ENCODE measurements around the gene TECPR2.

The TECPR2 gene

DNA sequence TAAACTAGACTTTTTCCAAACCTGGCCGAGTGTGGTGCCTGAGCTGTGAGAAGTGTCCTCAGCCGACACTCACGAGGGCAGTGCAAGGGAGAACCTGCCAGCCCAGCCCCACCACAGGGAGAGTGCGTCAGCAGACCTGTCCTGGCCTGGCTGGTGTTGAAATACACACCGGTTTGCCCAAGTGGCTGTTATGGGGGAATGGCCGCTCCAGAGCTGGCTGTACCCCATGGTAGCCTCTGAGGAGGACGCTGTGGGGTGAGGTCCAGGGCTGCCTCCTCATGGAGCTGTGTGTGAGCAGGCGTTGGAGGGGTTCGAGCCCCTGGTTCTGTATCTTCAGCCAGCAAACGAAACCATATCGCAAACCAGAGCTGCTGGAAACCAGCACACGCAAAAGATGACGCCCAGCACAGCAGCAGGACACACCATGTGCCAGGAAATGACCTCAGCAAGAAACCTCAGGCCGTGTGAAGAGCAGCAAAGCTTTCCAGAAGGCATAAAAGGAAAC lies 137.5 kb downstream of the TECPR2 start:
- no peak for DNase-seq

DNA sequence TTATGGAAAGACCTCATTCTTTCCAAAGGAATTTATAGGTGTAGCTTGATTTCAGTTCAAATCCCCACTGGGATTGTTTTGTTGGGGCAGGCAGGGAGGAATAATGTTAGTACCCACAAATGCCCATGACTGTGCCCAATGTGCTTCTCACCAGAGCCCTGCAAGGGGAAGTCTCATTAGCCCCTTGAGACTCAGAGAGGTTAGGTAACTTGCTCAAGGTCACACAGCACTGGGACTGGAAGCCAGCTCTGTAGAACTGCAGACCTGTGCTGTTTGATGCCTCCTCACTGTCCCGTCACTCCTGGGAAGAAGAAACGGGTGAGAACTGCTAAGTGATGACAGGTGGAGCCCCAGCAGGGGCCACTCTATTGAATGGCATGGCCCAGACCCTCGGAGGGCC lies 138.0 kb downstream of the TECPR2 start:
- DNase-seq, result no peak

DNA sequence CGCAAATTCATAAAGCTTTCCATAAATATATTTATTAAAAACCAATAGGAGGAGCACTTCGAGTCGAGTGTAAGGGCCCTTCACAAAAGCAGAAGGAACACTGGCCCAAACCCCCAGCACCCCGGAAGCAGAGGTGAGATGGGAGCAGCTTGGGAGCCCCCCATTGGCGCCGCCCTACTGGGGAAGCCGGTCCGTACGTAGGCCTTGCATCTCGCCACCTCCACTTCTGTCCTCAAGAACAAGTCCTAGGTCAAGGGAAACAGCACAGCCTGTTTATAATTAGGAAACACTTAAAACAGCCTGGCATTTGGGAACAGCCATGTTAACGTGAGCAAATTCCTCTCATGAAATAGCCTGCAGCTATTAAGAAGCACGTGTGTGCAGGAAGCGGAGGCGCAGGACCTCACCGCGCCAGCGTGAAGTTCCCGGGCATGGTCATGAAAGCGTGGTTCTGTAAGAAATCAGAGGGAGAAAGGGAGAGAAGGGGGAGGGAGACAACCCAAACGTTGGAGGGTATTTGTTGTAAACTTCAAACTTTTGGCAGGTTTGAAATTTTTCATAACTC lies 139.1 kb downstream of the TECPR2 start:
- no peak for DNase-seq

DNA sequence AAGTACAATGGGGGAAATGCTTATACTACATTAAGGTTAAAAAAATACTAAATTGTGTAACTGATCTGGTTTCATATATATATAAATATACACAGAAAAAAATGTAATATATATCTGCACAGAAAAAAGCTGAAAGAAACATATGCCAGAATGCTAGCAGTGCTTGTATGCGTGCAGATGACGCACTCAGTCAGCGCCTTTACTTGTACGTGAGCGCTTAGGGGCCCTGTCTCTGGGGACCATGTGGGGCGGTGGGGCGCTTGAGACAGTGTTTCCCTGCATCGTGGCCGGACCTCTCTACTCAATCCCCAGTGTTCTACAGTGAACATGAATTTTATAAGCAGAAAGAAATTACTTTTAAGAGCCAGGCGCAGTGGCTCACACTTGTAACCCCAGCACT lies 139.8 kb downstream of the TECPR2 start:
- no peak for DNase-seq

DNA sequence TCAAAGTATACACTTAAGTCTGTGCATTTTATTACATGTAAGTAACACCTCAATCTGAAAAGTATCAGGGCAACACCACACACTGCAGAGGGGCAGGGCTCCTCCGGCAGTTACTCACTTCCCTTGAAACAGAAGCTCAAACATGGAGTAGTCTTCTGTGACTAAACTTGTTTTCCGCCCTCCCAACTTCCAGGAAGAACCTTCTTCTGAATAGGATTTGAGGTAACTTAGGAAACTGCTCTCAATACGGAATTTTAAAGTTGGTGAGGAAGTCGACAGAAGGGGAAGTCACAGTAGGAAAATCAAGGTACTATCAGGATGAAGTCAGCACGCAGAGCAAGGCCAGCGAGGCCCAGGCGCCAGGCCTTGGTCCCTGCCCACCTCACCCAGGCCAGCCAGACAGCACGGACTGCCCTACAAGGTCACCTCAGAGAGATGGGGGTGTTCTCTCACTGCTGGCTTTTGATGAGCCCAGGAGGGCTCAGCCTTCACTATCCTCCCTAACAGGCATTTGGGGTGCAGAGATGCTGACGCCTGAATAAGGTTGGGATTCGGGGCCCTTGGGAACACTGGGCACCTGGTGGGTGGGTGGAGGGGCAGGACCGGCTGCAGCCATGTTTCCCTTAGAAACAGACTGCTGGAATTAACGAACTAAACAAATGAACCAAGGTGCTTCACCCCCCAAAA lies 141.0 kb downstream of the TECPR2 start:
- no peak for DNase-seq

DNA sequence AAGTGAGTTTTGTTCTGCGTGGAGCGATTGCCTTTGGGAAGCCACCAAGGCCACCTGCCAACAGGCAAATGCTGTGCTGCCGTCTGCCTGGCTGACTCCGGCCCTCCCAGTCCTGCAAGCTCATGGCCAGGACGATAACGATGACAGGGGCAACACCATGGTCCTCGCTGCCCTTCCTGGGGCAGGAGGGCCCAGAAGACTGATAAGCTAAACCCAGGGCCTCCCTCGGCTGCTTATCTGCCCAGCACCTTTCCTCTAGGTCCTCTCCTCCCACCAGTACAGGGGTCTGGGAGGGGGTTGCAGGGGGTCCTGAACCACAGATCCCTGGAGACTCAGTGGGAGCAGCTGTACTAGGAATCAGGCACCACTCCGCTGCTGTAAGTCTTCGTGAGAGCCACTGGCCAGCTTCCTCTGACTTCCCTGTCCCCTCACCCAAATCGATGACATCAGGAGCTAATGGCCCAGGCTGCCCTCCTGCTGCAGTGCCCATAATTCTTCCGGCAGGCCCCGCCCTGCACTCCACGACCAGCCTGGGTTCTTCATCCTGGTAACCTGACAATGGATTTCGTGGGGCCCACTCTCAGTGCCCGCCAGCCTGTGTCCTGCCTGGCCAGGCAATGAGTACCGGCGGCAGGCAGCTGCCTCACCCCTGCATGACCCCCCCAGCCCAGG lies 141.7 kb downstream of the TECPR2 start:
- no peak for DNase-seq

DNA sequence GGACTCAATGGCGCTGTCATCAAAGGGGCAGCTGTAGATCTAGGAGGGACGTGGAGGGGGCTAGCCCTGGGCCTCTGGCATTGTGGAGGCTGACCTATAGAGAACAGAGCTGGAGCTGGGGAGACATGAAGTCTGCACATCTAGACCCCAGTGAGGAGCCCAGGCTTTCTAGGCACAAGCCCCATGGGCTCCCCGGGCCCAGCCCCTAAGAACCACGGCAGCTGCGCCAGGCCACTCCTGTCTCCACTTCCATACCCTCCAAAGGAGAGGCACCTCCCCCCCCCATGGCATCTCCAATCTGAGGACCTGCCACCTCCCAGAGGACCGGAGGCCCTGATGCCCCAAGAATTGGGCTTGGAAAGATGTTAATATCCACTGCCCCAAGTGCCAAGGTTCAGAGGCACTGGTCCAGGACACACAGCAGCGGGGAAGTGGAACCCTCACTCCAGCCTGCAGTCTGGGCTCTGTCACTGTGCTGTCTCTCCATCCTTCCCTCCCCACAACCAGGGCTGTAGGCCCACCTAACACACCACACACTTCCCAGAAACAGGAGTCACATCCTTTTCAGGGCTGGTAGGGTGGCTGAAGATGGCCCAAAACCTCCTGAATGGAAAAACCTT lies 142.4 kb downstream of the TECPR2 start:
- DNase-seq, result no peak

DNA sequence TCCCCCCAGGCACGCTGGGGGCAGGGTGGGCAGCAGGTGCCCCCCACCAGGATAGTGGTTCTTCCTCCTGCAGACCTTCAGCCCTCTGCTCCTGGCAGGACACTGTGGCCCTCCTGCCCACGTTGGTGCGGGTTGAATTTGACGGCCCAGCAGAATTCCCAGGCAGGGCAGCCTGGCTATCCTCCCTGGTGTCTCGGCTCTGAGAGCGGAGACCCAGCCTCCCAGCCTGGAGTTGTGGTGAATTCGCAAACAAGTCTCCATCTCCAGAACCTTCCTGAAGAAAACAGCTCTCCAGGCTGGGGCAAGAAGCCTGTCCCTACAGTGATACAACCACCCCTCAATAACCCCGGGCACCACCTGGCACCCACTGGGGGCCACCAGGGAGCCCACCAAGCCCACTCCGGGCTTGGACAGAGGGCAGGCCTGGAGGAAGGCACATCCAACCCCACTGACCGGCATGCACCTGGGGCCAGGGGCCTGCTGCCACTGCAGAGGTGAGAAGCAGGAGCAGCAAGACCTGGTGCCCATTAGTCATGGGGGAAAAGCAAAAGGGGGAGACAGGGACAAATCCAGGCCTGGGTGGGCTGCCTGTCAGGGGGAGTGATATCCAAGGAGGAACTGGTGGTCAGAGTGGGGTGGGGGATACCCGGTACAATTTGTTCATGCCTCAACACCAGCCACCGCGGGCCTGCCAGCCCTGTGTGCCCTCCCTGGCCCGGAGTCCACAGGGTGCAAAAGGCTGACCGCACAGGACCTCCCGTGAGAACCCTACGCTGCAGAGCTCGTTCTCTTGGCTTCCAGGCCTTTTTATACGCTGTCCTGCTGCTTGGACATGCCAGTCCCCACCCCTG lies 143.3 kb downstream of the TECPR2 start:
- DNase-seq, result no peak

DNA sequence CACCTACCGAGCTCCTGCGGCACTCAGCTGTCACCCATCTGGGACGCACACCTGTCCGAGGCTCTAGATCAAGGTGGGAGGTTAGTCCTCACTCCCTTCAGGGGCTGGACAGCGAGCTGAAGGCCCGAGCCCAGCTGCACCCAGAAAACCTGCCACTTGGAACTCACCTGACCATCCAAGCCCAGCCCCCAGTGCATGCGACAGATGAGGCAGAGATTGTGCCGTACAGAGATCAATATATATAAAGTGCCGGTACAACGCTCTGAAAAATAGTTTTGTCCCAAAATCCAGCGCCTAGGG lies 143.8 kb downstream of the TECPR2 start:
- no peak for DNase-seq

DNA sequence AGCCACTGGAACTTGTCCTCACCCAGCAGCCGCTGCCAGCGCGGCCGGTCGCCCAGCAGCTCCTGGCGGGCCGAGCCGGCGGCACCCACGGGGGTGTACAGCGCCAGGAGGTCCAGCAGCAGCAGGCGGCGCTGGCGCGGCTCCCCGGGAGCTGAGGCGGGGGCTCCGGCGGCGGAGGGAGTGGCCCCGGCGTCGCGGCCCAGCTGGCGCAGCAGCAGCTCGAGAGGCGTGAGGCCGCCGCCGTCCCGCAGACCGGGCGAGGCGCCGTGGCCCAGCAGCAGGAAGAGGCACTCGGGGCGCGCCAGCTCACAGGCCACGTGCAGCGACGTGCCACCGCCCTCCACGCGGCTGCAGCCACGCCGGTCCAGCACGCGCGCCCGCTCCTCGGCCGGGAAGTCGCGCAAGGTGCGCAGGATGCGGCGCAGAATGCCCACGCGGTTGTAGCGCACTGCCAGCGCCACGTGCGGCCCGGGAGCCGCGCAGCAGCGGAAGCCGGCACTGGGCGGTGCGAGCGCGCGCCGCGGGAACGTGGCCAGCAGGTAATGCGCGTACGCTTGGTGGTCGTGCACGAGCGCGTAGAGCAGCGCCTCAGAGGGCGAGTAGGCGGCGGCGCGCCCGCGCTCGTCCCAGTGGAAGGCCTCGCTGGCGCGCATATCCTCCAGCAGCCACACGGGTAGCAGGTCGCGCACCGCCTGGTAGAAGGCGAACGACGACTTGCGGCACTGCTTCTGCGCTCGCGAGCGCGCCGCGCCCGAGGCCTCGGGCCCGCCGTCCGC lies 144.5 kb downstream of the TECPR2 start:
- DNase-seq, result peak; percentile 29 to 39

DNA sequence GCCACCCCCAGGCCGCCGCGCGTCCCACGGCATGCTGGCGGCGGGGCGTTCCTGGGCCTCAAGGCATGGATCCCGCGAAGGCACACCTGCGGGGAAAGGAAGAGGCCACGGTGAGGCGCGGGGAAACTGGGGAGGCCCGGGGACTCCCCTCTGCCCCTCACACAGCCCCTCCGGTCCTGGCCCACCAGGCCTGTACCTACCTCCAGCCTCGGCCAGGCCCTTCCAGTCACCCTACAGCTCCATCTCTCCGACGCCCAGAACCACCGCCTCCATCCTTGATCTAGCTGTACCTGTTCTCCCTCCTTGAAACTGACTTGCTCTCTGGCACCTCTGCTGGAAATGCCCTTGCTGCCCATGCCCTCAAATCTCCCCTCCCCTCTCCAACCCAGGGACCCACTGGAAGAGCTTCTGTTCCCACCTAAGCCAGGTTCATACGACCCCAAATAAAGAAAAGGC lies 145.1 kb downstream of the TECPR2 start:
- no peak for DNase-seq

DNA sequence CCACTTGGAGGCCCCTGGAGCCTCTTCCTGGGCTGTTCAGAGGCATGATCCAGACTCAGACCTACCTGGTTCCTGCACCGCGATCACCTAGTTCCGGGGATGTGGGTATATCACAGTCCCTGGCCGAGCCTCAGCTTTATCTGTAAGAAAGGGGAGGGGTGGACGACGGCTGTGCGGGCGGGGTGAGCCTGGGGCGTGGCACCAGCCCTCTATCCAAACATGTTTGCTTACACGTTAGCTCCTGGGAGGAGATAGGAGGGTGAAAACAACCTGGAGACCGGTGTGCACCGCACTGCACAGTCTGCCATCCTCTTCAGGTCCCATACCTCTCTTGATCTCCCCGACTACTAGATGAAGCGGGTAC lies 145.7 kb downstream of the TECPR2 start:
- peak in 1 of 2 experiments; percentile 28 for DNase-seq

DNA sequence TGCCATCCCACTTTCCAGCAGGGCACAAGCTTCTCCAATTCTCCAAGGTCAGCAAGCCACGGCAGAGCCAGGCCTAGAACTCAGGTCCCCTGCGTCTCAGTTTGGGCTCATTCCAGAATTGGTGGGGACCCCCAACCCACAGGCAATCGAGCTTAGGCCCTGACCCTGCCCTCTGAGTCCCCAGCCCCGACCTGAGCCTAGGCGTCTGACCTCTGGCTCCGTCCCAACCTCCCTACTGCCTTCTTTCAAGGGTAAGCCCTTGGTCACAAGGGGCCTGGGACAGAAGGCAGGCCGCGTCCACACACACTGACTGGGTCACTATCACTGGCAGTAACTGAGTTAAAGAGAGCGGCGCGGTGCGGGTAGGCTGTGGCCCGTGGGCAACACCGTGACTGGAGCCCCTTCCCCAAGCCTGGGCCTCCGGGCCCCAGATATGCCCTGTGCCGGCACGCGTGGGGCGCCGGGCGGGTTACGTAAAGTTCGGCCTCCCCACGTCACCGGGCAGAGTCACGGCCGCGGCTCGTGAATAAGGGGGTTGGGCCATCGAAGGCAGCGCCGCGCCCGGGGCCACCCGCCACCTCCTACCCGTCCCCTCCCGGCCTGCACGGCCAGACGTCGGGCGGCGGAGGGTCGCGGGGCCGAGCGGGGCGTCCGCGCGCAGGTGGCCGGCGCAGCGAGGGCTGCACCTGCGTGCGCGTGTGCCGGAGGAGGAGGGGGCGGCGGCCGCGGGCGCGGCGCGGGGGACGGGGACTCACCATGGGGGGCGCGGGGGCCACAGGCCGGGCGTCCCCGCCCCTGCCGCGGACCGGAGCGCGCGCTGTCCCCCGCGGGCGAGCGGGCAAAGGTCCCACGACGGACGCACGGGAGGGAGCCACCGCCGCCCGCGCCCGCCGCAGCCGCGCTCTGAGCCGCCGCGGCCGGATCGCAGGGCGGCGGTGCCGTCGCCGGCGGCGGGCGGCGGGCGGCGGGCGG lies 146.3 kb downstream of the TECPR2 start:
- peak; percentile 40 to 55 for DNase-seq

DNA sequence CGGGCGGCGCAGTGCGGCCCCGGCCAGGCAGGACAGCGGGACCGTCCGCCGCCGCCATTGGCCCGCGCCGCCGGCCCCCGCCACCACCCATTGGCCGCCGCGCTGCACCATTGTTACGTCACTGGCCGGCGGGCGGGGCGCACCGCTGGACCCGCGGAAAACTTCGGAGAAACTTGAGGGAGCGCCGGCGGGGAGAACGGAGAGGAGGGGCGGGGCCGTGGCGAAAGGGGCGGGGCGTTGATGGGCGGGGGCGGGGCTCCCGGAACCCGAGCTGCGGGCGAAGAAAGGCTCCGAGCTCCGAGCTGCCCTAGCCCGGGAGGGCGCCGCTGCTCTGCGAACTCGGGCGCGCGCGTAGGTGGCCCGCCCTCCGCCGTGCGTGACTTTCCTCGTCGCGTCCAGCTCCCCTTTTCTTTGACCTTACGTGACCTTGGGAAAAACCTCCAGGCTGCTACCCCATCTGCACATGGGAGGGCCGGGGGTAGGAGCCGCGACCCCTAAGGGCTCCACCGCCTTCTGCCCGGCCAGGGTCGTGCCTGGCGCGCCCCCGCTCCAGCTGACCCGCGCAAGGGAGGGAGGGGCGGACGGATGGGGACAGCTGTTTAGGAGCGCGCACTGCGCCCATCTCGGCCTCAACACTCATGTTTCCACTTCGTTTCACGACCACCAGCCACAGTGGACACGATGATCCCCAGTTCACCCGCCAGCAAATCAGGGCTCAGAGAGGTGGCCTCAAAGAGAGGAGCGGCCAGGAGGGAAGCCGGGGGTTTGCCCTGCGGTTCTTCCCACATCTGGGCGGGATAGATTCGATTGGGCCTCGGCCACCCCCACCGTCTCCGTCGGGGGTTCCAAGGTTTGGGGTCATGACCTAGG lies 147.2 kb downstream of the TECPR2 start, which contains the start of gene ANKRD9:
Gene ANKRD9 (minus strand): TSS at position 31 of the 870 bp plus-strand sequence. CDS start 1,887 bp downstream, outside the sequence.
- DNase-seq, result peak; percentile 96

DNA sequence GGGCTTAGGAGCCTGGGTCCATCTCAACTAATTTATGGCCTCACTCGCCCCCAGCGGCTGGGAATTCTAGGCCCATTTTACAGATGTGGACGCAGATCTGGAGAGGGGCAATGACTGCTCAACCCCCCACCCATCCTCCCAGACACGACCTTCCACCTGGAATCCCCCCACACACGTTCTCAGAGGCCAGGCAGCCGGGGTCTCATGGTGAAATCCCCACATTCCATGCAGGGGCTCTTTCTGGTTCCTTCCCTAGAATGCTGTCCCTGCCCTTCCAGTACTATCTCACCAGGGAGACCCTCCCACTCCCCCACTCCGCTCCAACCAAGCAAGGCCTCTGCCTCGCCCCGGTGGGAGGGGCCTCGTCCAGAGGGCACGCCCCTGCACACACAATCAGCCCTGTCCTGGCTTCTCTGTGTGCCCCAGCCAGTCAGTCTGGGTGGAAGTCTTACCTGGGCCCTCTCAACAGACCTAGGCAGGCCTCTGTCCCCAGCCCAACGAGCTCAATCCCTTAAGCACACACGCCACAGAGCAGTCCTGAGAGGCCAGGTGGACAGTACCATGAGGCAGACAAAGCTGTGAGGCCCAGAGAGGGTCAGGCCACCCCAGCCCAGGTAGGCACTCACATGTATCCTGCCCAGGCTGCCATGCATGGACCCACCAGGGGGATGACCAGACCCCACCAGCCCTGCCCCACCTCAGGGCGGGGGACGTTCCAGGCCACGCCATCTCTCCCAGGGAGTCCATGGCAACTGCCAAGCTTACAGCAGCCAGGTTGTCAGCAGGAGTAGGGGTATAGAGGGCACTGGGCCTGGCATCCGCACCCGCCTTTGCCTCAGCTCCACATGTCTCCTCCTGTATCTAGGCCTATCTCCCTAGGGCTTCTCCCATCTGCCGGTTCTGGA lies 148.1 kb downstream of the TECPR2 start:
- DNase-seq, result peak; percentile 59 to 61

DNA sequence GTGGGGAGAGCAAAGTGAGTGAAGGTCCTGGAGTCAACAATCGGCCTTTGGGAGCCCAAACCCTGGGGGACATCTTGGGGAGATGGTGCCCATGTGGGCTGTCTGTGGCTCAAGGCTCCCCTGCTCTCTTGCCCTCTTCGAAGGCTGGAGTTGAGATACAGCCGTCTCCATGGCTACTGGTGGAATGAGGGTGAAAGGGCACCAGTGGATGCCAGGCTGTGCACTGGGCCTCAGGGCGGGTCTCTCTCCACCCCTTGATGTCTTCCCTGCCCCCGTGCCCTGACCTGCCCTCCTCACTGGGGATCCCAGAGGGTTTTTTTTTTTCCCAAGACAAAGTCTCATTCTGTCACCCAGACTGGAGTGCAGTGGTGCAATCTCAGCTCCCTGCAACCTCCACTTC lies 148.8 kb downstream of the TECPR2 start:
- no peak for DNase-seq

DNA sequence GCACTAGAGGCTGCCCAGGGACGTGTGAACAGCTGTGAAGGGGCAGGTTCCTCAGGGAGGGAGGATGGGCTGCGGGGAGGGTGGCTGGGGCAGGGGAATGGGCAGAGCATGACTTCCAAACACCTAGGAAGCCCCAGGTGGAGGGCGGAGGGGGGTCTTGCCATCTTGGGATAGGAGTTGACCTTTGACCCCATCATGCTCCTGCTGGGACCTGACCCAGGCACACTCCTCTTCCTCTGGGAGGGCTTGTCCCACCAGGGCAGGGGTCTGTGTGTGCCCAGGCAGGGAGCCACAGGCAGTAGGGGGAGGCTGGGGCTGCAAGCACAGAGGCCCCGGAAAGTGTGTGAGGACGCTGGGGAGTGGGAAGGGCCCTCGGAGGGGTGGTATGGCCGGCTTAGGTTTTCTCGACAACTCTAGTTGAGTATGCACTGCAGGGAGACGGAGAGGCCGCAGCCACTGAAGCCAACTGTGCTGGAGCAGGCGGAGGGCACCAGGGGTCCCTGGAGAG lies 150.1 kb downstream of the TECPR2 start:
- DNase-seq, result no peak

Data from activated T-cell treated with anti-CD3 and anti-CD28 coated beads, Interleukin-2, amount 50 U/mL, for 48 hours (primary cell).